GM12878 (cell line): ENCODE data around the gene SLC24A4.

Experiments used
- CBX5 ChIP-seq: sonication (generic); IDR thresholded peaks from 2 replicates; pipeline ENCODE4 v1.6.1; 2016; ENCODE audit warnings: low read depth, moderate library complexity, mild to moderate bottlenecking, inconsistent platforms
- CEBPB ChIP-seq, 2 experiments: fragments of 150-350 bp in 1 of 2; IDR thresholded peaks; 2 replicates each; pipeline ENCODE4 v1.6.1; 2012 to 2014; ENCODE audit warnings: low read depth in 2 of 2, low read length in 2 of 2, borderline replicate concordance in 1 of 2, inconsistent platforms in 1 of 2
- HDAC2 ChIP-seq: fragments of 200-600 bp; sonication (generic); IDR thresholded peaks from 2 replicates; pipeline ENCODE4 v1.6.1; 2017
- MTA3 ChIP-seq: IDR thresholded peaks from 2 replicates; pipeline ENCODE4 v1.6.1; 2012; ENCODE audit warnings: low read length, inconsistent platforms, borderline replicate concordance
- NFYB ChIP-seq: IDR thresholded peaks from 2 replicates; pipeline ENCODE4 v1.6.1; 2011; ENCODE audit warnings: low read depth, mild to moderate bottlenecking, low read length, improper control_type of control experiment, moderate library complexity; ENCODE audit not compliant: insufficient read depth
- POLR2A ChIP-seq: IDR thresholded peaks from 2 replicates; pipeline ENCODE4 v1.6.1; 2011; ENCODE audit warnings: low read depth, mild to moderate bottlenecking, low read length
- POLR2AphosphoS5 ChIP-seq: IDR thresholded peaks from 2 replicates; pipeline ENCODE4 v1.6.1; 2011; ENCODE audit warnings: mild to moderate bottlenecking, low read length, inconsistent platforms
- ZNF24 ChIP-seq: fragments of 450-650 bp; IDR thresholded peaks from 2 replicates; pipeline ENCODE4 v1.6.1; 2017; ENCODE audit warnings: antibody characterized with exemption, mild to moderate bottlenecking
- ZNF384 ChIP-seq: IDR thresholded peaks from 2 replicates; pipeline ENCODE4 v1.6.1; 2012; ENCODE audit warnings: low read depth, mild to moderate bottlenecking, low read length, improper control_type of control experiment, borderline replicate concordance
- TF ChIP-seq, protein P1 (sequence below): IDR thresholded peaks from 2 replicates; pipeline ENCODE4 v1.6.1; 2012; ENCODE audit warnings: mild to moderate bottlenecking, low read depth, low read length
- TF ChIP-seq, protein P2 (sequence below), 3 experiments: IDR thresholded peaks in 2 of 3; conservative IDR thresholded peaks in 1 of 3; 2 replicates each; pipeline ENCODE4 v1.5.1; 2011; ENCODE audit warnings: low read depth in 3 of 3, low read length in 3 of 3, mild to moderate bottlenecking in 3 of 3, control low read depth in 2 of 3, moderate library complexity in 2 of 3, inconsistent platforms in 1 of 3, mixed read lengths in 1 of 3; ENCODE audit not compliant: control insufficient read depth in 2 of 3, insufficient read depth in 1 of 3; ENCODE audit errors: extremely low read depth in 1 of 3
- TF ChIP-seq, protein P3 (sequence below): fragments of 450-650 bp; formaldehyde crosslinking; IDR thresholded peaks from 2 replicates; pipeline ENCODE4 v1.5.0; 2022; ENCODE audit warnings: mild to moderate bottlenecking, missing genetic modification characterization

DNA sequence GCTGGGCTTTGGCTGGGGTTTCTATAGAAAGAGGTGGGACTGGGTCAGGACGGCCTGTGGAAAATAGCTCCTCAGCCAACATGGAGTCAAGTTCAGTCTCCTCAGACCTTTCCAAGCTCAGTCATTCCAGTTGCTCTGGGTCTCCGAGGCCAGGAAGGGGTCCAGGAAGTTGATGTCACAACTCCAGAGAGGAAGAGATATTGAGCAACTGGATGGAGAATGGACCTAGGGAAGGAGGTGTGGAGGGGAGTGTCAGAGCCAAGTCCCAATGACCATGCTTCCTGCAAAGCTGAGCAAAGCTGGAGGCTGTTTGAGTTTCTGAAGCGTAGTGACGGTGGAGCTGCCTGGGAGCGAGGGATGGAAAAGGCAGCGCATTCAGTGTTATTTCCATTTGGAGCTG is 86.1 kb downstream of the SLC24A4 start:
- TF ChIP-seq POLR2AphosphoS5 (no peak), MTA3 (no peak), NFYB (no peak), CBX5 (no peak), ZNF24 (no peak), HDAC2 (no peak), POLR2A (no peak), CEBPB (IDR thresholded peaks at IDR 0.05; ENCODE audit: borderline replicate concordance in 1 of 2, low read depth in 2 of 2, low read length in 2 of 2) (no peak), ZNF384 (no peak)
- TF ChIP-seq, protein P1, sequence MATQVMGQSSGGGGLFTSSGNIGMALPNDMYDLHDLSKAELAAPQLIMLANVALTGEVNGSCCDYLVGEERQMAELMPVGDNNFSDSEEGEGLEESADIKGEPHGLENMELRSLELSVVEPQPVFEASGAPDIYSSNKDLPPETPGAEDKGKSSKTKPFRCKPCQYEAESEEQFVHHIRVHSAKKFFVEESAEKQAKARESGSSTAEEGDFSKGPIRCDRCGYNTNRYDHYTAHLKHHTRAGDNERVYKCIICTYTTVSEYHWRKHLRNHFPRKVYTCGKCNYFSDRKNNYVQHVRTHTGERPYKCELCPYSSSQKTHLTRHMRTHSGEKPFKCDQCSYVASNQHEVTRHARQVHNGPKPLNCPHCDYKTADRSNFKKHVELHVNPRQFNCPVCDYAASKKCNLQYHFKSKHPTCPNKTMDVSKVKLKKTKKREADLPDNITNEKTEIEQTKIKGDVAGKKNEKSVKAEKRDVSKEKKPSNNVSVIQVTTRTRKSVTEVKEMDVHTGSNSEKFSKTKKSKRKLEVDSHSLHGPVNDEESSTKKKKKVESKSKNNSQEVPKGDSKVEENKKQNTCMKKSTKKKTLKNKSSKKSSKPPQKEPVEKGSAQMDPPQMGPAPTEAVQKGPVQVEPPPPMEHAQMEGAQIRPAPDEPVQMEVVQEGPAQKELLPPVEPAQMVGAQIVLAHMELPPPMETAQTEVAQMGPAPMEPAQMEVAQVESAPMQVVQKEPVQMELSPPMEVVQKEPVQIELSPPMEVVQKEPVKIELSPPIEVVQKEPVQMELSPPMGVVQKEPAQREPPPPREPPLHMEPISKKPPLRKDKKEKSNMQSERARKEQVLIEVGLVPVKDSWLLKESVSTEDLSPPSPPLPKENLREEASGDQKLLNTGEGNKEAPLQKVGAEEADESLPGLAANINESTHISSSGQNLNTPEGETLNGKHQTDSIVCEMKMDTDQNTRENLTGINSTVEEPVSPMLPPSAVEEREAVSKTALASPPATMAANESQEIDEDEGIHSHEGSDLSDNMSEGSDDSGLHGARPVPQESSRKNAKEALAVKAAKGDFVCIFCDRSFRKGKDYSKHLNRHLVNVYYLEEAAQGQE = no peak
- TF ChIP-seq, protein P2, sequence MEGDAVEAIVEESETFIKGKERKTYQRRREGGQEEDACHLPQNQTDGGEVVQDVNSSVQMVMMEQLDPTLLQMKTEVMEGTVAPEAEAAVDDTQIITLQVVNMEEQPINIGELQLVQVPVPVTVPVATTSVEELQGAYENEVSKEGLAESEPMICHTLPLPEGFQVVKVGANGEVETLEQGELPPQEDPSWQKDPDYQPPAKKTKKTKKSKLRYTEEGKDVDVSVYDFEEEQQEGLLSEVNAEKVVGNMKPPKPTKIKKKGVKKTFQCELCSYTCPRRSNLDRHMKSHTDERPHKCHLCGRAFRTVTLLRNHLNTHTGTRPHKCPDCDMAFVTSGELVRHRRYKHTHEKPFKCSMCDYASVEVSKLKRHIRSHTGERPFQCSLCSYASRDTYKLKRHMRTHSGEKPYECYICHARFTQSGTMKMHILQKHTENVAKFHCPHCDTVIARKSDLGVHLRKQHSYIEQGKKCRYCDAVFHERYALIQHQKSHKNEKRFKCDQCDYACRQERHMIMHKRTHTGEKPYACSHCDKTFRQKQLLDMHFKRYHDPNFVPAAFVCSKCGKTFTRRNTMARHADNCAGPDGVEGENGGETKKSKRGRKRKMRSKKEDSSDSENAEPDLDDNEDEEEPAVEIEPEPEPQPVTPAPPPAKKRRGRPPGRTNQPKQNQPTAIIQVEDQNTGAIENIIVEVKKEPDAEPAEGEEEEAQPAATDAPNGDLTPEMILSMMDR (IDR thresholded peaks at IDR 0.05 in 2 of 3, conservative IDR thresholded peaks at IDR 0.05 in 1 of 3; ENCODE audit: control insufficient read depth in 2 of 3, extremely low read depth in 1 of 3, insufficient read depth in 1 of 3, low read depth in 3 of 3, low read length in 3 of 3) = no peak
- TF ChIP-seq, protein P3, sequence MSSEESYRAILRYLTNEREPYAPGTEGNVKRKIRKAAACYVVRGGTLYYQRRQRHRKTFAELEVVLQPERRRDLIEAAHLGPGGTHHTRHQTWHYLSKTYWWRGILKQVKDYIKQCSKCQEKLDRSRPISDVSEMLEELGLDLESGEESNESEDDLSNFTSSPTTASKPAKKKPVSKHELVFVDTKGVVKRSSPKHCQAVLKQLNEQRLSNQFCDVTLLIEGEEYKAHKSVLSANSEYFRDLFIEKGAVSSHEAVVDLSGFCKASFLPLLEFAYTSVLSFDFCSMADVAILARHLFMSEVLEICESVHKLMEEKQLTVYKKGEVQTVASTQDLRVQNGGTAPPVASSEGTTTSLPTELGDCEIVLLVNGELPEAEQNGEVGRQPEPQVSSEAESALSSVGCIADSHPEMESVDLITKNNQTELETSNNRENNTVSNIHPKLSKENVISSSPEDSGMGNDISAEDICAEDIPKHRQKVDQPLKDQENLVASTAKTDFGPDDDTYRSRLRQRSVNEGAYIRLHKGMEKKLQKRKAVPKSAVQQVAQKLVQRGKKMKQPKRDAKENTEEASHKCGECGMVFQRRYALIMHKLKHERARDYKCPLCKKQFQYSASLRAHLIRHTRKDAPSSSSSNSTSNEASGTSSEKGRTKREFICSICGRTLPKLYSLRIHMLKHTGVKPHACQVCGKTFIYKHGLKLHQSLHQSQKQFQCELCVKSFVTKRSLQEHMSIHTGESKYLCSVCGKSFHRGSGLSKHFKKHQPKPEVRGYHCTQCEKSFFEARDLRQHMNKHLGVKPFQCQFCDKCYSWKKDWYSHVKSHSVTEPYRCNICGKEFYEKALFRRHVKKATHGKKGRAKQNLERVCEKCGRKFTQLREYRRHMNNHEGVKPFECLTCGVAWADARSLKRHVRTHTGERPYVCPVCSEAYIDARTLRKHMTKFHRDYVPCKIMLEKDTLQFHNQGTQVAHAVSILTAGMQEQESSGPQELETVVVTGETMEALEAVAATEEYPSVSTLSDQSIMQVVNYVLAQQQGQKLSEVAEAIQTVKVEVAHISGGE (CRISPR knock-in tag) = no peak
